Measurements from ENCODE around the gene PHIP. TPM values are rescaled to one million over a fixed set of nuclear protein-coding genes. Genes with fewer than 3 reads are reported as not detected.

PHIP gene
- total and polyA plus RNA-seq, 10 of the 15 experiments (the other 5 are each of a cell fraction or from before 2014, with no cell fraction given) = 8.5 to 34.6 (median 17.9) TPM

DNA sequence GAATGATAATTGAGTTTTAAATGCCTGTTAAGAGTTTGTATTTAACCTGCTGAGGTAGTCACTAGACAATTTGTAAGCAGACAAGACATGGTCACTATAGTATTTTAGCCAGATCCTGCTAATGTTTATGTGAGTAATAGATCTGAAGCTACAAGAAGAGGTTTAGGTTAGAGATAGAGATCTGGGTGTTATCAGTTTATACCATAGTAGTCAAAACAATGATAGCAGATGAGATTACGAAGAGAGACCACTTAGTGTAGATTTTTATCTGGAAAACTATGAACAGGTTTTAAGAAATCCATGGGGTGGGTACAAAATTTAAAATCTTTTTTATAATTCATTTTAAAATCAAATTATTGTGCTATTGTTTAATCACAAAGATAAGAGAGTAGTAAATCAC is 47.5 kb downstream of the PHIP start:
- no peaks in the 10 kb centered on the region for H3K27me3 ChIP-seq (replicated peaks in 1 of 2; ENCODE audit: control insufficient read depth in 2 of 2, insufficient read depth in 2 of 2, low read length in 1 of 2)

More for the DNA sequence above, 47.5 kb downstream of the PHIP start:
- DNase-seq (ENCODE audit: low read depth, low spot score) (no peak), FAIRE-seq (no peak), ATAC-seq (no peak)
- H3K4me1 ChIP-seq (ENCODE audit: control insufficient read depth, insufficient read depth, low read length) = no peaks in the 10 kb centered on the region
- 100% methylated on average over 1 of the region's 1 CpG for WGBS (ENCODE audit: insufficient coverage, insufficient replicate concordance, low lambda C conversion rate, missing lambda C conversion rate)
- no peak overlapping the region for H3K27ac ChIP-seq (ENCODE audit: control insufficient read depth, insufficient read depth)
- RAD21 ChIA-PET (ENCODE audit: unreplicated experiment) = no interaction called here
- peaks cover 1 to 19% of the 10 kb centered on the region in 2 experiments for H3K36me3 ChIP-seq (ENCODE audit: control insufficient read depth in 2 of 2, insufficient read depth in 2 of 2, low read length in 1 of 2)
- H3K79me2 ChIP-seq (ENCODE audit: control insufficient read depth, insufficient read depth, low read length) = peaks cover 10% of the 10 kb centered on the region
- in situ Hi-C loops (cut with MboI) (no loop called here), intact Hi-C loops (cut with micrococcal nuclease; ENCODE audit: unreplicated experiment) (no loop called here)
- H3K4me2 ChIP-seq (ENCODE audit: control insufficient read depth, insufficient read depth) = no peak overlapping the region
- no peak overlapping the region for H3K9ac ChIP-seq (ENCODE audit: control insufficient read depth, insufficient read depth, low read length)
- no peak overlapping the region for H3K4me3 ChIP-seq
- TF ChIP-seq PAX8 (IDR thresholded peaks at IDR 0.05) = no peak
- TF ChIP-seq, protein P1, sequence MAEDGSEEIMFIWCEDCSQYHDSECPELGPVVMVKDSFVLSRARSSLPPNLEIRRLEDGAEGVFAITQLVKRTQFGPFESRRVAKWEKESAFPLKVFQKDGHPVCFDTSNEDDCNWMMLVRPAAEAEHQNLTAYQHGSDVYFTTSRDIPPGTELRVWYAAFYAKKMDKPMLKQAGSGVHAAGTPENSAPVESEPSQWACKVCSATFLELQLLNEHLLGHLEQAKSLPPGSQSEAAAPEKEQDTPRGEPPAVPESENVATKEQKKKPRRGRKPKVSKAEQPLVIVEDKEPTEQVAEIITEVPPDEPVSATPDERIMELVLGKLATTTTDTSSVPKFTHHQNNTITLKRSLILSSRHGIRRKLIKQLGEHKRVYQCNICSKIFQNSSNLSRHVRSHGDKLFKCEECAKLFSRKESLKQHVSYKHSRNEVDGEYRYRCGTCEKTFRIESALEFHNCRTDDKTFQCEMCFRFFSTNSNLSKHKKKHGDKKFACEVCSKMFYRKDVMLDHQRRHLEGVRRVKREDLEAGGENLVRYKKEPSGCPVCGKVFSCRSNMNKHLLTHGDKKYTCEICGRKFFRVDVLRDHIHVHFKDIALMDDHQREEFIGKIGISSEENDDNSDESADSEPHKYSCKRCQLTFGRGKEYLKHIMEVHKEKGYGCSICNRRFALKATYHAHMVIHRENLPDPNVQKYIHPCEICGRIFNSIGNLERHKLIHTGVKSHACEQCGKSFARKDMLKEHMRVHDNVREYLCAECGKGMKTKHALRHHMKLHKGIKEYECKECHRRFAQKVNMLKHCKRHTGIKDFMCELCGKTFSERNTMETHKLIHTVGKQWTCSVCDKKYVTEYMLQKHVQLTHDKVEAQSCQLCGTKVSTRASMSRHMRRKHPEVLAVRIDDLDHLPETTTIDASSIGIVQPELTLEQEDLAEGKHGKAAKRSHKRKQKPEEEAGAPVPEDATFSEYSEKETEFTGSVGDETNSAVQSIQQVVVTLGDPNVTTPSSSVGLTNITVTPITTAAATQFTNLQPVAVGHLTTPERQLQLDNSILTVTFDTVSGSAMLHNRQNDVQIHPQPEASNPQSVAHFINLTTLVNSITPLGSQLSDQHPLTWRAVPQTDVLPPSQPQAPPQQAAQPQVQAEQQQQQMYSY (CRISPR knock-in tag; IDR thresholded peaks at IDR 0.05) = no peak
- TF ChIP-seq TBL1XR1 (IDR thresholded peaks at IDR 0.05; ENCODE audit: low read depth, low read length) = no peak
- TF ChIP-seq, protein P2, sequence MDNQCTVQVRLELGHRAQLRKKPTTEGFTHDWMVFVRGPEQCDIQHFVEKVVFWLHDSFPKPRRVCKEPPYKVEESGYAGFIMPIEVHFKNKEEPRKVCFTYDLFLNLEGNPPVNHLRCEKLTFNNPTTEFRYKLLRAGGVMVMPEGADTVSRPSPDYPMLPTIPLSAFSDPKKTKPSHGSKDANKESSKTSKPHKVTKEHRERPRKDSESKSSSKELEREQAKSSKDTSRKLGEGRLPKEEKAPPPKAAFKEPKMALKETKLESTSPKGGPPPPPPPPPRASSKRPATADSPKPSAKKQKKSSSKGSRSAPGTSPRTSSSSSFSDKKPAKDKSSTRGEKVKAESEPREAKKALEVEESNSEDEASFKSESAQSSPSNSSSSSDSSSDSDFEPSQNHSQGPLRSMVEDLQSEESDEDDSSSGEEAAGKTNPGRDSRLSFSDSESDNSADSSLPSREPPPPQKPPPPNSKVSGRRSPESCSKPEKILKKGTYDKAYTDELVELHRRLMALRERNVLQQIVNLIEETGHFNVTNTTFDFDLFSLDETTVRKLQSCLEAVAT (IDR thresholded peaks at IDR 0.05) = no peak
- no peak for TF ChIP-seq RUNX3 (IDR thresholded peaks at IDR 0.05; ENCODE audit: low read length)
- no peak for TF ChIP-seq BCL11A (IDR thresholded peaks at IDR 0.05; ENCODE audit: low read depth, low read length)
- no peak for TF ChIP-seq CHD1 (IDR thresholded peaks at IDR 0.05; ENCODE audit: low read depth, low read length)
- no peak for TF ChIP-seq SMC3 (IDR thresholded peaks at IDR 0.05; ENCODE audit: borderline replicate concordance, low read length)
- no peak for TF ChIP-seq TAF1 (IDR thresholded peaks at IDR 0.05; ENCODE audit: borderline replicate concordance, low read depth, low read length)
- TF ChIP-seq ZNF384 (IDR thresholded peaks at IDR 0.05; ENCODE audit: borderline replicate concordance, low read depth, low read length) = no peak
- no peak for TF ChIP-seq ZBTB11 (CRISPR knock-in tag; IDR thresholded peaks at IDR 0.05)
- no peak for TF ChIP-seq NR2C1 (IDR thresholded peaks at IDR 0.05)
- no peak for TF ChIP-seq YBX1 (IDR thresholded peaks at IDR 0.05)
- no peak for TF ChIP-seq GABPA (IDR thresholded peaks at IDR 0.05; ENCODE audit: low read depth)
- no peak for TF ChIP-seq ZBED1 (IDR thresholded peaks at IDR 0.05; ENCODE audit: borderline replicate concordance)
- no peak for TF ChIP-seq POU2F2 (IDR thresholded peaks at IDR 0.05; ENCODE audit: borderline replicate concordance, low read depth, low read length)
- TF ChIP-seq BMI1 (IDR thresholded peaks at IDR 0.05; ENCODE audit: borderline replicate concordance) = no peak
- H3K9me3 ChIP-seq (replicated peaks; ENCODE audit: control insufficient read depth, insufficient read depth, low read length) = no peaks in the 10 kb centered on the region; the same call in 2 of the 3 replicates
- CTCF ChIA-PET = interaction anchor here (1.6 kb wide), 1 partner anchor 20 kb away, joined by 3 read pairs; no protein-coding TSS in a partner anchor
- no peaks in the 10 kb centered on the region for H4K20me1 ChIP-seq (ENCODE audit: control insufficient read depth, insufficient read depth)
- POLR2A ChIA-PET = interaction anchor here (1.0 kb wide), 1 partner anchor 11 kb away, joined by 3 read pairs; no protein-coding TSS in a partner anchor
- no peak overlapping the region for H2AFZ ChIP-seq (ENCODE audit: control insufficient read depth, low read depth, low read length)
- BruUV-seq (replicated peaks) = no TSS peak
- SMC1A ChIA-PET (ENCODE audit: uncharacterized antibody, unreplicated experiment) = interaction anchor here (1.4 to 1.6 kb wide), 4 partner anchors 12 to 50 kb away, joined by 3 to 10 read pairs (median 4); no protein-coding TSS in a partner anchor

All from GM12878 (cell line).